RCC 7860 (cell line): ENCODE data around the gene HDAC11.
"Not testable (repeated sequence)": the region's sequence is repeated elsewhere in the genome, so short reads cannot be mapped to it uniquely, and the experiment has no call there.

Experiments used
- DNase-seq: peaks from one replicate; pipeline ENCODE4 v3.0.0-alpha.2; 2015; ENCODE audit warnings: low spot score
- FAIRE-seq: peaks from 2 replicates; lab custom pipeline; 2012; peaks lifted over from hg19 to GRCh38; lab: Jason Lieb, UNC

HDAC11 gene

DNA sequence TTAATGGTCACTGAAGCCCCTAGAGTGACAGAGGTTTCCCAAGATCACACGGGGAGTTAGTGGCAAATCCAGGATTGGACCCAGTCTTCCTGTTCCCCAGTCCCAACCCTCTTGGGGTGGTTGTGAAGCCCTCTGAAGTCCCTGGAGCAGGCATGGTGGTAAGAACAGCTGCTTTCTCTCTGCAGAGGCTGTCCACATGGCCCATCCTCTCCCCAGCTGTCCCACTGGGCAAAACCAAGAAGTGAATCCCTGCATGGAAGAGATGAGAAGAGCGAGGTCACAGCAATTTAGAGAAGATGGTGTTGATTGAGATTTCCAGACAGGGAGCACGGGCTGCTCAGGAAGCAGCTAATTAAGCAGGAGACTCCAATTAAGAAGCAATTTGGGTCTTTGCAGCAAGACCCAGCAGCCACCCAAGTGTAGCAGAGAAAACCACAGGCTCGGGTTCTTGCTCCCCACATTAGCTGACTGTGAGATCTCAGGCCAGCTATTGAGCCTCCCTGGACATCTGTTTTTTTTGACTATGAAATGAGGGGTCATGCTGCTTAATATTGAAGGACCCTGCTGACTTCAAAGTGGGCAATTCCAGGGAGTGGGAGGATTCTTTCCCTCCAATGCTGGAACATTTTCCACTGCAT lies 14.8 kb upstream of the HDAC11 start:
- DNase-seq (no peak), FAIRE-seq (no peak)

DNA sequence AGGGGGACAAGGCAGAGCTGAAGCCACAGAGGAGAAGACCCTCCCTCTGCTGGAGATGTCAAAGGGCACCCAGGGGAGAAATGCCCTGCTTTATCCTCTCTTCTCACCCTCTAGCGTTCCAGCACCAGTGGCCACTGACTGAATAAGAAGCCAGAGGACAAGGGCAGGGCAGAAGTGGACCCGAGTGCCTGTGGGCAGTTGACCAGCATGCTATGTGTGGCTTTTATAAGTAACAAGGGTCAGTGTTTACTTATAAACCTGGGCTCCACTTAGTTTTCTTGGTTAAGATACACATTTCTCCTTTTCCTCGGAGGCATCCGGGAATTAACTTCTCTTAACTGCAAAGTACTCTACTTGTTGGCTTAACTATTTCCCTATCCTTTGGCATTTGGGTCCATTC lies 13.3 kb upstream of the HDAC11 start:
- FAIRE-seq (no peak), DNase-seq (no peak)

DNA sequence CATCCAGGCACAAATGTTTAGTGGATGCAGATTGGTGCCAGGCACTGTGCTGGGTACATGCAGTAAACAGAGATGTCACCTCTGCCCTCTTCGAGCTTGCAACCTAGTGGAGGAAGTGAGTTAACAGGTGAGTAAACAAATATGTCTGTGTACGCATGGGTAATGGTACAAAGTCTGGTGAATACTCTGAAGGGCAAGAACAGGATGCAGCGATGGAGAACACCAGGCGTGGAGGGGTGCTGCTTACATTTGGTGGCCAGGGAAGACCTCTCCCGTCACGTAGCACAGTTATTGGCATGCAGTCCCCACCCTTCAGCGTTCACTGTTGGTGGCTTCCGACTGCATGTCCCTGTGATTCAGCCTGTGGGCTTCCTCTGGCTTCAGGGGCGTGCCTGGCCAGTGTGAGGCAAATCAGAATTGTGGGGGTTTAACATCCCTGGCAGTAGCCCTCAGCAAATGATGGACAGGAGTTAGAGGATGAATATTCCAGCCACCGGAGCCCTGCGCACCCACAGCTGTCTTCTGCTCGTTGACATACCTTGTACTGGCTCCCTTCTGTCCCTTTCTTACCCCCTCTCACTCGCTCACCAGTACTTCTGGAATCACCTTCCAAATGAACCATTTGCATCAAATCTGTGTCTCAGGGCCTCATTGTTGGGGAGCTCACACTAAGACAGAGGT lies 9.1 kb upstream of the HDAC11 start:
- no peak for FAIRE-seq

GRCh38 chr3:13472286-13472685 lies 7.8 kb upstream of the HDAC11 start:
- no peak for DNase-seq
- no peak for FAIRE-seq

More for the DNA sequence above, 9.1 kb upstream of the HDAC11 start:
- DNase-seq, result no peak

GRCh38 chr3:13473020-13473419 lies 7.1 kb upstream of the HDAC11 start:
- FAIRE-seq (no peak), DNase-seq (no peak)

- DNase-seq, result no peak
- FAIRE-seq, result no peak
Measured at GRCh38 chr3:13474021-13474420, 6.1 kb upstream of the HDAC11 start.

GRCh38 chr3:13474776-13475303 lies 5.3 kb upstream of the HDAC11 start:
- FAIRE-seq, result no peak
- DNase-seq, result no peak

GRCh38 chr3:13475871-13476590 lies 4.1 kb upstream of the HDAC11 start:
- DNase-seq (no peak), FAIRE-seq (no peak)

DNA sequence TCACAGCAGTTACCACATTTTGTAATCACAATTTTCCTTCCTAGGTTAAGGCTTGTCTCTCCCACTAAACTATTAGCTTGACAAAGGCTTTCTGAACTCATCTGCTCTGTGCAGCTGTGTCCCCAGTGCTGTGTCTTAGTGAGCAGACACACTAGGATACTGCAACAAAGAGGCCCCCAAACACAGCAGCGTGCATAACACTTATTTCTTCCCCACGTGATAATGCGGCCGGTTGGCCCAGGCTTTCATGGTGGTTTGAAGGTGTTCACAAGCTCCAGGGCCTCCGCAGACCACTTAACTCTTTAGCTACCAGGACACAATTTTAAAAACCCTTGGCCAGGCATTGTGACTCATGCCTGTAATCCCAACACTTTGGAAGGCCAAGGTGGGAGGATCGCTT lies 2.2 kb upstream of the HDAC11 start:
- DNase-seq (no peak), FAIRE-seq (no peak)

- FAIRE-seq, result no peak
Measured at GRCh38 chr3:13479332-13479581, 849 bp upstream of the HDAC11 start.

DNA sequence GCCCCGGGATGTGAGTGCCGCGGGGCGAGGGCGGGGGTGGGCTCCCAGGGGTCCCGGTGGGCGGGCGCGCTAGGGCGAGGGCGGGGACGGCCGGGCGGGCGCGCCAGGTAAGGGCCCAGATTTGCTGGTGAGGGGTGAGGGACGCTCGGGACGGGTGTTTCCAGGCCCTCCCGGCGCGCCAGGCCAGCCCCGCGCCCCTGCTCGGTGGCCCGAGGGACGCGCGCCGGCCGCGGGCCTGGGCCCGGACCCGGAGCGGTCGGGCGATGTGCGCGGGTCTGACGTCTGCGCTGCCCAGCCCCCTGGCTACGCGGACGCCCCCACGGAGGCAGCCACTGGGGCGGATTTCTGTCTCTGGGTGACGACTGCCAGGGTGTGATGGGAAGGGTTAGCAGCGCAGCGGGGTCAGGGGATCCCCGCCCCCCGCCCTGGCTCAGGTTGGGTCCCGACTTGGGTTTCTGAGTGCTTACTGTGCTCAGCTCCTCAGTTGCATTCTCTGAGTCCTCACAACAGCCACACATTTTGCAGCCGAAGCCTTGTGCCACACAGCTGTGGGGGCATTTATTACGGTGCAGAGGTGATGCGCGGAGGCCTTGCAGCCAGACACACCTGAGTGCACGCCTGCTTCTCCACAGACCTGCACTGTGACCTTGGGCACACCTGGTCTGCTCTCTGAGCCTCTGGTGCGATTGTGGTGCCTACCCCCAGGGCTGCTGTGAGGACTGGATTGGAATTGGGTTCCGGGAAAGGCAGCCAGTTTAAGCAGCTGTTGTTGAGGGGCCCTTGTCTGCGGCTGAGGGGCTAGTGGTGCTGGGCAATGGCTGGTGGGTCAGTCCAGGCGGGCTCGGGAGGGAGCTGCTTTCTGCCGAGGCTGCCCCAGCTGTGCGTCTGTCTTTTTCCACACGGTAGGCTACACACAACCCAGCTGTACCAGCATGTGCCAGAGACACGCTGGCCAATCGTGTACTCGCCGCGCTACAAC lies 523 bp downstream of the HDAC11 start:
- no peak for DNase-seq
- no peak for FAIRE-seq

More at GRCh38 chr3:13479332-13479581, 849 bp upstream of the HDAC11 start:
- DNase-seq, result no peak

DNA sequence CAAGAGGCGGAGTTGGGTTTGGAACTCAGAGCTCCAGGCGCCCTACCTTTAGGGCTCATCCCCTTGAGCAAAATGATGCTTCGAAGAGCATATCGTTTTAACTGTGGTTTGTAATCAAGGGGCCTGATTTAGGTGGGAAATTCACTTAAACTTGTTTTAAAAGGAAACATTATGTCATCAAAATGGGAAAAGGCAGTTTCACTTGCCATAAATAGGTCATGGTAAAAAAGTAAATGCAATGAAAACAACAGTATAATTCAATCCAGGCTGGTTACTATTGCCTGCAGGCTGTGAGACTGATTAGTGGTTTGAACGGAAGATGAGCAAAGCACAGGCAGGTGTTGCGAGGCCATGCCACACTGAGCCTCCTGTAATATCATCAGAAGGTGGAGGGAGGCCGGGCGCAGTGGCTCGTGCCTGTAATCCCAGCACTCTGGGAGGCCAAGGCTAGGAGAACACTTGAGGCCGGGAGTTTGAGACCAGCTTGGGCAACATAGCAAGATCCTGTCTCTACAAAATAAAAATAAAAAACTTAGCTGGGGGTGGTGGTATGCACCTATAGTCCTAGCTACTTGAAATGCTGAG lies 2.1 kb downstream of the HDAC11 start:
- DNase-seq (no peak), FAIRE-seq (no peak)

- FAIRE-seq (no peak), DNase-seq (no peak)
Measured at GRCh38 chr3:13483286-13483685, 3.2 kb downstream of the HDAC11 start.

DNA sequence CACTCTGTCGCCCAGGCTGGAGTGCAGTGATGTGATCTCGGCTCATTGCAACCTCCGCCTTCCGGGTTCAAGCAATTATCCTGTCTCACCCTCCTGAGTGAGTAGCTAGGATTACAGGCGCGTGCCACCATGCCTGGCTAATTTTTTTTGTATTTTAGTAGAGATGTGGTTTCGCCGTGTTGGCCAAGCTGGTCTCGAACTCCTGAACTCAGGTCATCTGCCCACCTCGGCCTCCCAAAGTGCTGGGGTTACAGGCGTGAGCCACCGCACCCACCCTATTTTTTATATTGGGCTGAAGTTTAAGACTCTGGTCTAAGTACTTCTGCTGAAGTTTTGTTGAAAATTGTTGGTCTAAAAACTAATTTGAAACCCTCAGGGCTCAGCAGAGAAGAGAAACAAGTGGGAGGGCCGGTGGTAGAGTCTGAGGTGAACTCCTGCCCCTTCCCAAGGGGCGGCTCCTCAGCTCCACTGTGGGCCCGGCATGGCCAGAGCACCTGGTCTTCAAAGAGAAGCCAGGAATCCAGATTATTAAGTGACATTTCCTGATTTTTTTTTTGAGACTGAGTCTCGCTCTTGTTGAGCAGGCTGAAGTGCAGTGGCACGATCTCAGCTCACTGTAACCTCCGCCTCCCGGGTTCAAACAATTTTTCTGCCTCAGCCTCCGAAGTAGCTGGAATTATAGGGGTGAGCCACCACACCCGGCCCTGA lies 4.0 kb downstream of the HDAC11 start:
- FAIRE-seq (no peak), DNase-seq (no peak)

- DNase-seq (peak; percentile 72), FAIRE-seq (peak; percentile 55)
Measured at GRCh38 chr3:13484851-13485590, 4.9 kb downstream of the HDAC11 start.

GRCh38 chr3:13485630-13486562 lies 5.8 kb downstream of the HDAC11 start:
- DNase-seq, FAIRE-seq: not testable (repeated sequence)

GRCh38 chr3:13487403-13487802 lies 7.3 kb downstream of the HDAC11 start:
- FAIRE-seq (no peak), DNase-seq (no peak)
